ENCODE measurements around the gene RNF167. TPM values are rescaled to one million over a fixed set of nuclear protein-coding genes. Genes with fewer than 3 reads are reported as not detected.

Gene RNF167
- polyA plus RNA-seq, 4 donors: 108 to 132 (median 123) TPM

- Histone ChIP-seq H3K36me3 (ENCODE audit: control insufficient read depth in 3 of 3, insufficient read depth in 2 of 3, low read depth in 1 of 3, low read length in 3 of 3) (peaks cover 0 to 51% (median 24%) of the 10 kb centered on the region in 3 donors), H3K27me3 (ENCODE audit: control insufficient read depth in 3 of 3, insufficient read depth in 3 of 3, low read length in 3 of 3) (no peaks in the 10 kb centered on the region), H3K4me3 (ENCODE audit: low read depth in 1 of 3, low read length in 3 of 3) (peak overlapping the region in 1 of 3 donors; percentile 87), H3K4me1 (ENCODE audit: control insufficient read depth in 3 of 3, insufficient read depth in 2 of 3, low read depth in 1 of 3, low read length in 2 of 3) (peaks cover 4 to 34% (median 17%) of the 10 kb centered on the region in 3 donors), H3K9me3 (ENCODE audit: control insufficient read depth in 2 of 2, insufficient read depth in 1 of 2, low read depth in 1 of 2, low read length in 1 of 2) (no peaks in the 10 kb centered on the region), H3K27ac (ENCODE audit: low read depth in 1 of 3, low read length in 2 of 3) (peak overlapping the region; percentile 37 to 86 (median 86))
- DNase-seq (peak; percentile 71 to 92), FAIRE-seq (no peak)
- WGBS, 3 donors: 17 to 29% (median 18%) methylated on average over 7 of the region's 7 CpGs
Measured at GRCh38 chr17:4945176-4945943, 5.3 kb downstream of the RNF167 start.

GRCh38 chr17:4945944-4946280 lies 5.8 kb downstream of the RNF167 start:
- WGBS, 3 donors: 16 to 27% (median 21%) methylated on average over 3 to 4 of the region's 4 CpGs
- Histone ChIP-seq H3K27me3 (ENCODE audit: control insufficient read depth in 3 of 3, insufficient read depth in 3 of 3, low read length in 3 of 3) (no peaks in the 10 kb centered on the region), H3K4me1 (ENCODE audit: control insufficient read depth in 3 of 3, insufficient read depth in 2 of 3, low read depth in 1 of 3, low read length in 2 of 3) (peaks cover 4 to 40% (median 22%) of the 10 kb centered on the region in 3 donors), H3K4me3 (ENCODE audit: low read depth in 1 of 3, low read length in 3 of 3) (peak overlapping the region in 2 of 3 donors; percentile 87 to 93), H3K27ac (ENCODE audit: low read depth in 1 of 3, low read length in 2 of 3) (peak overlapping the region; percentile 86 to 97 (median 86)), H3K9me3 (ENCODE audit: control insufficient read depth in 2 of 2, insufficient read depth in 1 of 2, low read depth in 1 of 2, low read length in 1 of 2) (no peaks in the 10 kb centered on the region), H3K36me3 (ENCODE audit: control insufficient read depth in 3 of 3, insufficient read depth in 2 of 3, low read depth in 1 of 3, low read length in 3 of 3) (peaks cover 0 to 51% (median 24%) of the 10 kb centered on the region in 3 donors)
- FAIRE-seq (no peak), DNase-seq (no peak)

- Histone ChIP-seq H3K4me1 (ENCODE audit: control insufficient read depth in 3 of 3, insufficient read depth in 2 of 3, low read depth in 1 of 3, low read length in 2 of 3) (peaks cover 4 to 42% (median 18%) of the 10 kb centered on the region in 3 donors), H3K36me3 (ENCODE audit: control insufficient read depth in 3 of 3, insufficient read depth in 2 of 3, low read depth in 1 of 3, low read length in 3 of 3) (peaks cover 0 to 51% (median 24%) of the 10 kb centered on the region in 3 donors), H3K27ac (ENCODE audit: low read depth in 1 of 3, low read length in 2 of 3) (peak overlapping the region; percentile 86 to 97 (median 86)), H3K27me3 (ENCODE audit: control insufficient read depth in 3 of 3, insufficient read depth in 3 of 3, low read length in 3 of 3) (no peaks in the 10 kb centered on the region), H3K9me3 (ENCODE audit: control insufficient read depth in 2 of 2, insufficient read depth in 1 of 2, low read depth in 1 of 2, low read length in 1 of 2) (no peaks in the 10 kb centered on the region), H3K4me3 (ENCODE audit: low read depth in 1 of 3, low read length in 3 of 3) (peak overlapping the region; percentile 87 to 99 (median 93))
- WGBS, 3 donors: 8 to 21% (median 8%) methylated on average over 16 of the region's 16 CpGs
- FAIRE-seq (no peak), DNase-seq (no peak)
Measured at GRCh38 chr17:4946312-4946976, 6.4 kb downstream of the RNF167 start.

- Histone ChIP-seq H3K4me1 (ENCODE audit: control insufficient read depth in 3 of 3, insufficient read depth in 2 of 3, low read depth in 1 of 3, low read length in 2 of 3) (peaks cover 4 to 41% (median 16%) of the 10 kb centered on the region in 3 donors), H3K9me3 (ENCODE audit: control insufficient read depth in 2 of 2, insufficient read depth in 1 of 2, low read depth in 1 of 2, low read length in 1 of 2) (no peaks in the 10 kb centered on the region), H3K27me3 (ENCODE audit: control insufficient read depth in 3 of 3, insufficient read depth in 3 of 3, low read length in 3 of 3) (no peaks in the 10 kb centered on the region), H3K4me3 (ENCODE audit: low read depth in 1 of 3, low read length in 3 of 3) (peak overlapping the region; percentile 87 to 99 (median 93)), H3K27ac (ENCODE audit: low read depth in 1 of 3, low read length in 2 of 3) (peak overlapping the region; percentile 86 to 97 (median 86)), H3K36me3 (ENCODE audit: control insufficient read depth in 3 of 3, insufficient read depth in 2 of 3, low read depth in 1 of 3, low read length in 3 of 3) (peaks cover 0 to 48% (median 24%) of the 10 kb centered on the region in 3 donors)
- FAIRE-seq: no peak
- 0 to 5% (median 0%) methylated on average over 5 to 7 of the region's 7 CpGs for WGBS, 3 donors
- no peak for DNase-seq
Measured at GRCh38 chr17:4947010-4947410, 6.9 kb downstream of the RNF167 start.

GRCh38 chr17:4947411-4948165 lies 7.5 kb downstream of the RNF167 start:
- Histone ChIP-seq H3K4me3 (ENCODE audit: low read depth in 1 of 3, low read length in 3 of 3) (peak overlapping the region; percentile 87 to 99 (median 93)), H3K36me3 (ENCODE audit: control insufficient read depth in 3 of 3, insufficient read depth in 2 of 3, low read depth in 1 of 3, low read length in 3 of 3) (peaks cover 0 to 42% (median 21%) of the 10 kb centered on the region in 3 donors), H3K9me3 (ENCODE audit: control insufficient read depth in 2 of 2, insufficient read depth in 1 of 2, low read depth in 1 of 2, low read length in 1 of 2) (no peaks in the 10 kb centered on the region), H3K27me3 (ENCODE audit: control insufficient read depth in 3 of 3, insufficient read depth in 3 of 3, low read length in 3 of 3) (no peaks in the 10 kb centered on the region), H3K4me1 (ENCODE audit: control insufficient read depth in 3 of 3, insufficient read depth in 2 of 3, low read depth in 1 of 3, low read length in 2 of 3) (peaks cover 4 to 40% (median 16%) of the 10 kb centered on the region in 3 donors), H3K27ac (ENCODE audit: low read depth in 1 of 3, low read length in 2 of 3) (peak overlapping the region; percentile 95 to 98 (median 97))
- WGBS, 3 donors: 0 to 1% (median 0%) methylated on average over 36 to 56 of the region's 56 CpGs
- DNase-seq (peak; percentile 69 to 76), FAIRE-seq (no peak)

- DNase-seq: peak; percentile 91 to 94
- Histone ChIP-seq H3K36me3 (ENCODE audit: control insufficient read depth in 3 of 3, insufficient read depth in 2 of 3, low read depth in 1 of 3, low read length in 3 of 3) (peaks cover 0 to 35% (median 20%) of the 10 kb centered on the region in 3 donors), H3K4me3 (ENCODE audit: low read depth in 1 of 3, low read length in 3 of 3) (peak within 1 kb of the TSS; percentile 87 to 99 (median 93)), H3K4me1 (ENCODE audit: control insufficient read depth in 3 of 3, insufficient read depth in 2 of 3, low read depth in 1 of 3, low read length in 2 of 3) (peaks cover 3 to 40% (median 16%) of the 10 kb centered on the region in 3 donors), H3K27ac (ENCODE audit: low read depth in 1 of 3, low read length in 2 of 3) (peak within 1 kb of the TSS; percentile 98 to 100 (median 99)), H3K27me3 (ENCODE audit: control insufficient read depth in 3 of 3, insufficient read depth in 3 of 3, low read length in 3 of 3) (no peaks in the 10 kb centered on the region), H3K9me3 (ENCODE audit: control insufficient read depth in 2 of 2, insufficient read depth in 1 of 2, low read depth in 1 of 2, low read length in 1 of 2) (no peaks in the 10 kb centered on the region)
- WGBS, 3 donors: 0 to 1% (median 0%) methylated on average over 48 to 59 of the region's 59 CpGs
- FAIRE-seq: no peak
Measured at GRCh38 chr17:4948166-4948930, 8.3 kb downstream of the RNF167 start, which contains the start of gene PFN1. Gene PFN1, minus strand, starts transcription at chr17:4948530. Its CDS starts 136 bp downstream, at chr17:4948394.

GRCh38 chr17:4948931-4949320 lies 8.9 kb downstream of the RNF167 start:
- Histone ChIP-seq H3K27me3 (ENCODE audit: control insufficient read depth in 3 of 3, insufficient read depth in 3 of 3, low read length in 3 of 3) (no peaks in the 10 kb centered on the region), H3K4me3 (ENCODE audit: low read depth in 1 of 3, low read length in 3 of 3) (peak overlapping the region; percentile 54 to 93 (median 87)), H3K36me3 (ENCODE audit: control insufficient read depth in 3 of 3, insufficient read depth in 2 of 3, low read depth in 1 of 3, low read length in 3 of 3) (peaks cover 0 to 31% (median 16%) of the 10 kb centered on the region in 3 donors), H3K4me1 (ENCODE audit: control insufficient read depth in 3 of 3, insufficient read depth in 2 of 3, low read depth in 1 of 3, low read length in 2 of 3) (peaks cover 3 to 40% (median 16%) of the 10 kb centered on the region in 3 donors), H3K9me3 (ENCODE audit: control insufficient read depth in 2 of 2, insufficient read depth in 1 of 2, low read depth in 1 of 2, low read length in 1 of 2) (no peaks in the 10 kb centered on the region), H3K27ac (ENCODE audit: low read depth in 1 of 3, low read length in 2 of 3) (peak overlapping the region; percentile 91 to 100 (median 99))
- FAIRE-seq: no peak
- 0 to 1% (median 0%) methylated on average over 25 to 40 of the region's 40 CpGs for WGBS, 3 donors
- DNase-seq: peak; percentile 89 to 96
